HG03066 (cell line): Measurements from ENCODE around the gene RASGRP3.

ENCODE experiments used
- ATAC-seq: cut with Tn5 transposase; IDR thresholded peaks from one replicate; pipeline ENCODE4 v1.9.1; 2021; ENCODE audit warnings: low read depth; ENCODE audit not compliant: unreplicated experiment

RASGRP3 gene

DNA sequence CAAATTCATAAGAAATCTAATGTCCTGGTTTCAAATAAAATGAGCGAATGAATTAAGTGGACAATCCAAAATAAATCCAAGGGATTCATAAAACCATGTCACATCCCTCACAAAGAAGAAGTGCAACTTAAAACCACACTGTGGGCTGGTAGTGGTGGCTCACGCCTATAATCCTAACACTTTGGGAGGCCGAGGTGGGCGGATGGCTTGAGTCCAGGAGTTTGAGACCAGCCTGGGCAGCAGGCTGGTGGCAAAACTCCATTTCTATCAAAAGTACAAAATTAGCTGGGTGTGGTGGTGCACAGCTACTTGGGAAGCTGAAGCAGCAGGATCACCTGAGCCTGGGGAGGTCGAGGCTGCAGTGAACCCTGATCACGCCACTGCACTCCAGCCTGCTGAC is 97.2 kb downstream of the RASGRP3 start:
- ATAC-seq, result no peak

DNA sequence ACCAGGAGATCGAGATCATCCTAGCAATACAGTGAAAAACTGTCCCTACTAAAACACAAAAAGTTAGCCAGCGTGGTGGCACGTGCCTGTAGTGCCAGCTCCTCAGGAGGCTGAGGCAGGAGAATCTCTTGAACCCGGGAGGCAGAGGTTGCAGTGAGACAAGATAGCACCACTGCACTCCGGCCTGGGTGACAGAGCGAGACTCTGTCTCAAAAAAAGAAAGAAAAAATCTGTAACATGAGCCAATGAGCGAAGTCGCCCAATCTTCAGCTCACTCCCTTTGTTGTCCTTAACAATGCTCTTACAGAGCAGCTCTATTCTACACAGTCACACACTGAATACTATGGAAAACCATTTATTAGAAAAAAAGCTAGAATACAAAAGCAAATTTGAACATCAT is 100.6 kb downstream of the RASGRP3 start:
- no peak for ATAC-seq

DNA sequence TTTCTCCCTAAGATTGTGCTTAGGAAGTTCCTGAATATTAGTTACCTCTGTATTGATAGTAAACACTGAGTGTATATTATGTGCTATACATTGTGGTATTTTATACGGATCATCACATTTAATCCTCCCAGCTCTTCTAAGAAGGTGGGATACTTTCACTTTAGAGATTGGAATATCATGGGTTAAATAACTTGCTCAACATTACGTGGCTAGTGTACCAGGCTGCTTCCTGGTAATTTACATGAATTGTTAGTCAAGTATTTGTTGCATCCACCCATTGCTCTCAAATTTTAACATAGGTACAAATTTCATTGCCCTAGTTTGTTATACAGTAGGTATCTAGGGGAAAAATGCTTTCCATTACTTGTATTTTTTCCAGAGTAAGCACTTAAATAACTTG is 101.2 kb downstream of the RASGRP3 start:
- no peak for ATAC-seq

DNA sequence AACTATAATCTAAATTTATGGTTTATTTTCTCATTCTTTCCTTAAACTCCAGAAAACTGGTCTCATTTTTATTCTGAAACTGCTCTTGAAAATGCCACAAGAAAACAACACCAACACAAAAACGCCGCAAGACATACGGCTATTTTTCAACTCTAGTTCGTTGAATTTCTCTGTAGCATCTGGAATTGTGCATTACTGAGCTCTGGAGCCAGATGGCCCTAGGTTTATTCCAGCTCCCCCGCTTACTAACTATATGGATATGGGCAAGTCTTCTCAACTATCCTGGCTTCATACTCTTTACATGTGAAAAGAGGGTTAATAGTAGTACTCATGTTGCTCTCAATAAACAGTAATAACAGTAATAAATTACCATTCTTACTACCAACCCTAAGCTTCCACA is 102.8 kb downstream of the RASGRP3 start:
- no peak for ATAC-seq

DNA sequence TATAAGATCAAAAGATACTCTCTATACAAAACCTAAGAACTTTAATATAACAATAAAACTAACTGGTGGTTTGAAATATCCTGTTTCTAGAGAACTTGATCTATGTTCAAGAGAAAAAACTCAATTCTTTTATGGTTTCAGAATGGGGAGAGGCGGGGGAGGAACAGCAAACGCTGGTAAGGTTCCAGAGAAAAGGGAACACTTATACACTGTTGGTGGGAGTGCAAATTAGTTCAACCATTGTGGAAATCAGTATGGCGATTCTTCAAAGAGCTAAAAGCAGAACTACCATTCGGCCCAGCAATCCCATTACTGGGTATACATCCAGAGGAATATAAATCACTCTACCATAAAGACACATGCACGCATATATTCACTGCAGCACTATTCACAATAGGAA is 105.4 kb downstream of the RASGRP3 start:
- no peak for ATAC-seq

DNA sequence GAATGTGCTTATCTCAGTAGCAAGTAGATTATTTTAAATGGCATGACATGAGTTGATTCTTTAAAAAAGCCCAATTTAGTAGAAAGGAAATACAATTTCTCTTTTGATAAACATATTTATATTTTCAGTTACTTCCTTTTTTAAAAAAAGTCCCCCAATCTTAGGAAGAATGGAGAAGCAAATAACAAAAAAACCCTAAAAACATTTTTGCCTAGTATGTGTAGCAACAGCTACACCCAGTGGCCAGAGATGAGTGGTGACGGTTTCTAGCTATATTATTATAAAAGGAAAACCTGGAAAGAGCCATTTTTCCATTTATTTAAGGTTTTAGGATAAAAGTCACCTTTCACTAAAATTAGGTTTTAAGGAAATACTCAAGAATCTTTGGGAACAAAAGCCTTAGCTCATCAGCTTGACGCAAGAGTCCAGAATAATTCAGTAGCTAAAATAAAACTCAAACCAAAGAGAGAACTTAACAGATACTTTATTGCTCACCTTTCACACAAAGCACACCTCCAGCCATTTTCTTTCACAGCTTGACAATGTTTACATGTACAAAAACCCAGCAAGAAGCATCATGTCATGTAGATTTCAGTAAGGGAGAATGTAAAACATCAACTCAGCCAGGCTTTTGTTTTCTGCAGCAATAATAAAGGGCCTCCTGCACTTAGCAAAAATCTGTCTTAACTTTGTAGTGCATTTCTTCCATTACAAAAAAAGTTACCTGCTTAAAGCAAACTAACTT is 106.9 kb downstream of the RASGRP3 start:
- ATAC-seq, result no peak

DNA sequence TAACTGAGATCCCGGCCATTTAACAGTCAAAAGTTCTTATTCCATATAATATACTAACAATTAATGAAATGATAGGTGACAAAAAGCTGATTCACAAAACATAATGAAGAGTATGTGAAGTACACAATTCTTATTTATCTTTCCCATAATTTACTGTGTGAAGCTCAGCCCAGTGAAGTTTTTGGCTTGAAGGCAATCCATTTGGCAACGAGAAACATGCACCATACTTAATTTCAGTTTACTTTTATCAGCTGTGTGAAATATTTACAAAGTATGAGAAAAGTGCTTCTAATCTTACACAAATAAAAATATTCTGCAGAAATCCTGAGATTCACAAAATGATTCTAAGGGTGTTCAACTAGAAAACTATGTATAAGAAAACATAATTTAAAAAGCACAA is 110.3 kb downstream of the RASGRP3 start:
- ATAC-seq, result no peak

DNA sequence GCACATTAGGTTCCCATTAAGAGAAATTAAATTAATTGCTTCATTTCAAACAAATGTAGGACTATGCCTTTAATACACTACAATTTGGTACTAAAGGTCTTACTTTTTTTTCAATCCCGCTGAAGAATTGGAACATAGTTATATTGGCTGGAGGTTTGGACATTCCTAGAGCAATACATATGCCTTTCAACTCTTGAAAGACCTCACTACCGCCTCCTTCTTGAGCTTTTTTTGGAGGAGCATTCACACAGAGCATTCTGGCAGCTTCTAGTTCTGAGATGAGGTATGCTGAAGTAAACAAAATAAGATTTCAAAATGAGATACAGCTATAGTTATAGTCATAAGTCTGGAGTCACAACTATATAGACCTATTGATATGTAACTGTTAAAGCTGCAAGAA is 111.8 kb downstream of the RASGRP3 start:
- no peak for ATAC-seq

DNA sequence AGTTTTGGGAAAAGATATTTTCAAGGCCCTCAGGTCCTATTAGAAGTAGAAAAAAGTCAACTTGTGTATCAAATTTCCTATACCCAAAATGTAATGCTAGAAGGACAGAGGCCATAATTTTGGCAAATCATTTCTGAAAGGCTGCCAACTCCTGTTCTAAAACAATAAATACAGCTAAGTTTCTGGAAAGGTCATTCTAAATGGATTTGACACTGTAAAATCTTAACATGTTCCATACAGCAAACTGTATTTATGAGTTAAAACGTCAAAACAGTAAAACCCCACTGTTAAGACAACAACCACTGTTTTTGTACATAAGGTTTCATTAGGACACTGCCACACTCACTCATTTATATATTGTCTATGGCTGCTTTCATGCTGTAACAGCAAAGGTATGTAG is 113.0 kb downstream of the RASGRP3 start:
- ATAC-seq, result no peak

DNA sequence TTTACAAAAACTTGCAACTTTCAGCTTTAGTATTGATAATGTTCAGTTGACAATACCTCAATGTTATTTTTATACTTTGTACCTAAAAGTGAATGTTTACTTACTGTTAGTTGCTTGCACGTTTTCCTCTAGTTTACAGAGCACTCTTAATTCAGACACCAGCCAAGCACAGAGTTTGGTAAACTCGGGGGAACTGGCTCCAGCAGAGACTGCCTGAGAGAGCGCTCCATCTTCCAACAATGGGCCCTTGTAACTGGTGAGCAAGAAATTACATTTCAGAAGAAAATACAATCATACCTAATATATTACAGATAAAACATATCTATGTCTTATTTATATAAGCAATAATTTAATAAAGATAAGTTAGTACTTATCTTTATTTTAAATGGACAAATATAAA is 118.9 kb downstream of the RASGRP3 start:
- ATAC-seq, result no peak

DNA sequence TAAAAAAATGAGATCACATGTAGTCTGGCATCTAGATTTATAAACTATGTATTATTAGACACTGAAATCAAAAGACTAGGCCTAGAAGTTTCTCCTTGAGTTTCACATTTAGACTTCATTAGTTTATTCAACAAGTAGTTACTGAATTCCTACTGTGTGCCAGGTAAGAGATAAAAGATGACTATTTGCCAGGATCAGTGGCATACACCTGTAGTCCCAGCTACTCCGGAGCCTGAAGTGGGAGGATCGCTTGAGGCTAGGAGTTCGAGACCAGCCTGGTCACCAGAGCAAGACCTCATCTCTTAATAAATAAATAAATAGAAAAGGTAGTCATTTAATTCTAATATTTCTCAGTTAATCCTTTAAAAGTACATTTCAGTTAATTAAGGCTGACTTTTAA is 120.6 kb downstream of the RASGRP3 start:
- no peak for ATAC-seq

DNA sequence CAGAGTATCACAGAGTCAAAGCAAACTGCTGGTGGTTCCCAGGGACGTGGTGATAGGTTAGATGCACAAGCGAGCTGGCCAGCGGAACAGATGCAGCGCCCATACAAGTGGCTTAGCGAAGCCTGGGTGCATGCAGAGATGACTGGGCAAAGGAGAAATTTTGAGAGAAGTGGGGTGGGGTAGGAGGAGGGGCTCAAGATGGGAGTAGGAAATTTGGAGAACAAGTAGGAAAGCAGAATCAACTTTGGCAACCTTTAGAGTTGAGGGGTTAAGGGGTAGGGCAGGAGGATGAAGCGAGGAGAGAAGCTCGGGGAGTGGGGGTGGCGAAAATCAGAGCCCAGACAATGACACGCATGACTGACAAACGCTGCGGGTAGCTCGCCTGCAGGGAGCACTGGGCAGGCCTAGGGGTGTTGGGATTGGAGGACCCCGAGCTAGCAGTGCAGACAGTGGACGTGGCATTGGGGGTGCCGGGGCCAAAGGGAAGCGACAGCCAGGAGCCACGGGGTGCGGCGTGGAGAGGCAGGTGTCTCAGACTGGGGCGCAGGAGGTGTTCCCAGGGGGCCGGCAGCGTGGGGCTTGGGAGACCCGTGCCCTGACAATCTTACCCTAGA is 122.2 kb downstream of the RASGRP3 start:
- peak; percentile 45 for ATAC-seq

DNA sequence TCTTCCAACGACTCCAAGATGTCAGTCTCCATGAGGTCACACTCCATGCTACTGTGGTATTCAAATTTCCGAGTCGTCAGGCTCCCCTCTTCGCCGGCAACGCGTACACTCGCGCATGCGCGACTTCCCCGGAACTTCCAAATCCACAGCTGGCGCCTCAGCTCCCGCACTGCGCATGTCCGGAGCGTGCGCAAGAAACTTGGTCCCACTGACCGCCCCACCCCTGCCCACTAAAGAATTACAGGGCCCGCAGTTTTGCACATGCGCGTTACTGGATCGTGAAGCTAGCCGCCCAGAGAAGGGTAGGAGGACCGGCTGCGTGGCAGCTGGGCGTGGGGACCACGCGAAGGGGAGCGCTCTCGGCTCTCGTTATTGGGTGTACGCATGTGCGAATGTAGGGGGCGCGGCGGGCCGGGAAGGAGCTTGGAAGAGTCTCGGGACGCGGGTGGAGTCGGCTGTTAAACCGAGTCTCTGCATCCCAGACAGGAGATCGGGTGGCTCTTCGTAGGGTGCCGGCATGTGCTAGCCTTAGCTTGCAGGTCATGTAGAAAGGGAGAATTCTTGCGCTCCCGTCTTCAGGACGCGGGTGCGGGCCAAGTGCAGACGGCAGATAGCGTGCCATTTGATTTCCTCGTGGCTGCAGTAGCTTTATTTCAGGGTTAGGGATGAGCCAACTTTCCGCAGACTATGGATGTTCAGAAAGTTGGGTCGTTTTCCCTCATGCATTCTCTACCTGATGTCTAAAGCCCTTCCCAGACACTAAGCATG is 122.9 kb downstream of the RASGRP3 start, which contains the start of gene FAM98A:
Gene FAM98A, minus strand, starts transcription at position 125 of the 768 bp plus-strand sequence. Its CDS starts 78 bp downstream, at position 47.
- ATAC-seq, result peak; percentile 89

DNA sequence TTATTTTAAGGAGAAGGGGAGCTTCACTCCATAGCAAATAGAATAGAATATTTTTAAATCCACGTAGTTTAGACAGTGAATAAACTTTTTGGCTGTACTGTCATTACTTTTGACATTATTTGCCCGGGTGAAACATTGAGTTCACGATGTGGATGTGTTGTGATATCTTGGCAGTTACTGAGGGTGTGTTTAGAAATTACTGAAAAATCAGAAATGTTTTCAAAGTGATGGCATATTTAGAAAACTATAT is 123.4 kb downstream of the RASGRP3 start:
- ATAC-seq, result no peak

DNA sequence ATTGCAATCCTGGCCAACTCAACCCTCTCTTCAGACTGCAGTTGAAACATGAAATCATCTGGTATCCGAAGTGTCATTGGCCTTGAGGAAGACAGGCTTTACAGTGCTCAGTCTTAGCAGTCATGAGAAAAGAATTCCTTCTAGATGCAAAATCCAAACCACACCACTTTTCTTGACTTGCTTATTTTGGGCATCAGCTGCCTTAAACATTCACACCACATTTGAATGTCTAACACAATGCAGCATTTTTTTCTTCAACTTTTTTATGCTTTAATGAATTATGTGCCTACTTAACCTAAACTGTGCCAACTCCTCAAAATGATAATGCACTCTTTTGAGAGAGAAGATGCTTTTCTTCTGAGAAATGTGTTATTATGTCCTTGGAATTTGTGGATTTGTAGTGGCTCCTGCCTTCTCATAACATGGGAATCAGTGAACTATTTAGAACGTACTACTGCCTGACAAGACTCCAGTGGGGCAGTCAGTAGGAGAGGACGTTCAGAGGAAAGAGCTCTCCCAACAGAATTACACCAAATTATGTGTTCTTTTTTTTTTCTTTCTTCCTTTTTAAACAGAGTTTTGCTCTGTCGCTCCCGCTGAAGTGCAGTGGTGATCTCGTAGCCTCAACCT is 125.9 kb downstream of the RASGRP3 start:
- ATAC-seq, result no peak

DNA sequence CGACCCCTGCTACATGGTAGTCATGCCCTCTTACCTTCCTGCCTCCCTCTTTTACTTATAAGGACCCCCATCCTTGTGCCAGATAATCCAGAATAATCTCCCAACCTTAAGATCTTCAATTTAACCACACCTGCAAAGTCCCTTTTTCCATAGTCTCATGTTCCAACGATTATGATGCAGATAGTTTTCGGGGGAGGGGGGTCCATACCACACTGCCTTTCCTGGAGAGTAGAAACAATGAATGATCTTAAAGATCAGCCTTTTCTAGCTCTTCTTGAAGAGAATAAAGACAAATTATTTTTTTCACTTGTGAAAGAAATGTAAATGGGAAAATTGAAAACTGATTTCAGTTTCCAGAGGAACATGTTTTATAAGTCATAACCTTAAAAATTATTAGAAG is 127.0 kb downstream of the RASGRP3 start:
- no peak for ATAC-seq

DNA sequence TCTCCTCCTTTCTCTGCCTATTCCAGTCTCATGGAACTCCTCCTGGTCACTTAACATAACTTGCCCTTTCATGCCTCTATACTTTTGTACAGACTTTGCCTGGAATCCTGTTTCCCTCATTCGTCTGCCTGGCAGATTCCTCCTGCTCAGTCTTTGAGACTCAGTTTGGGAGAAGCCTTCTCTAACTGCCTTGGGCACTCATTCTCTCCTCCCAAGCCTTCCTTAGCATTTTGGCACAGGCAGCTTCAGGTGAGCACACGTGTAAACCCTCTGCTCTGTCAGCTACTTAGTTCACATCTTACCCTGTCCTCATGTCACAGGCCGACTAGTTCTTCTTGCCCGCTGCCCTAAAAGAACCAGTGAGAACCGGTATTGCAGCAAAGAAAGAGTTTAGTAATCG is 128.6 kb downstream of the RASGRP3 start:
- ATAC-seq, result no peak

DNA sequence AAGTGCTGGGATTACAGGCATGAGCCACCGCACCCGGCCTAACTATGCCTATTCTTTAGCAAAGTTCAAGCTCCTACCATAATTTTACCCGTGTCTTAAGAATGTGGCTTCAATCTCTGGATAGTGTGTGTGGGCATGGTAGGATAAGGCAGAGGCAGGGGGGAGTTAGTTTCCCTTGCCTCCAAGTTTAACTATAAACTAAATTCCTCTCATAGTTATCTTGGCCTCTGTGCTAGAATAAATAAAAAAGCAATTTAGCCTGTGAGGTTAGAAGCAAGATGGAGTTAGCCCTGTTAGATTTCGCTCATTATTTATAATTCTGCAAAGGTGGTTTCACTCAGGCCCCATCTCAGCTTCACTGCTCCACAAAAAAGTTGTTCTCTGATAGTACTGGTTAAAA is 129.7 kb downstream of the RASGRP3 start:
- no peak for ATAC-seq

DNA sequence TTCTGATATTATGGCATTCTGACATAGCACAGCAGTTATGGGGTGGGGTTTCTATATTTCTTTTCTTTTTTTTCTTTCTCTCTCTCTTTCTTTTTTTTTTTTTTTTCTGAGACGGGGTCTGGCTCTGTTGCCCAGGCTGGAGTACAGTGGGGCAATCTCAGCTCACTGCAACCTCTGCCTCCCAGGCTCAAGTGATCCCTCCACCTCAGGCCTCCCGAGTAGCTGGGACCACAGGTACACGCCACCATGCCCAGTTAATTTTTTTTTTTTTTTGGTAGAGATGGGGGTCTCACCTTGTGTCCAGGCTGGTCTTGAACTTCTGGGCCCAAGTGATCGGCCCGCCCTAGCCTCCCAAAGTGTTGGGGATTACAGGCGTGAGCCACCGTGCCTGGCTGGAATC is 130.2 kb downstream of the RASGRP3 start:
- no peak for ATAC-seq

DNA sequence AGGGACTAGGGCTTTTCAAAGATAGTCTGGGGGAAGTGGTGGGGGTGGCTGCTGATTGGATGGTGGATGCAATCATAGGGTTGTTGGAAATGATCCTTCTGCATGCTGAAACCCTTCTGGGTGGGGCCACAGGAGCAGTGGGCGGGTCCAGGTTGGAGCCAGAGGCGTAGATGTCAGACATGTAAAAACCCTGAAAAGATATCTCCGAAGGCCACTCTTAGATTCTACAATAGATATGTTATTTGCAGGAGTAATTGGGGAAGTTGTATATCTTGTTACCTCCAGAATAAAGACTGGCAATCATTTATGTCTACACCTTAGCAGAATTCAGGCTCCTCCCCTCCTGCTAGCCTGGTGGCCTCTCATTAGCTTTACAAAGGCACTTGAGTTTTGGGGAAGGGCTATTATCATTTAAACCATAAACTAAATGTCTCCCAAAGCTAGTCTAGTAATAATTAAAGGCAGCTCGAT is 130.8 kb downstream of the RASGRP3 start:
- no peak for ATAC-seq

DNA sequence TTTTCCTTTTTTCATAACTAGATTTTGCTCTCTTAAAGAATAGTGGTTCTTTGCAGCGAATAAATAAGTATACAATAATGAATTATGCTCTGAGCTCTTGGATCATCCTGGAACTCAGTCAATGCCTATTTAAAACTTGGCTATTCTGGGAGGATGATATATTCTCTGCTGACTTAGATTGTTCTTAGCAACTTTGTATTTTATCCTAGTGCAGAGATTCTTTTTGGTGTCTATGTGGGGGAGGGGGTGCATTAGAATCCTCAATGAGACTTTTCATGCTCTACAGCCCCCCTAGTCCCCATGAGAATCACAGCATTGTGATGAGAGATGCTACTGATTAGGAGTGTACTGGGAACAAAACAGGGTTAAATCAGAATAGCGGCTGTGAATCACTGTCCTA is 131.5 kb downstream of the RASGRP3 start:
- ATAC-seq, result no peak
